ENCODE measurements around the gene VTI1A. TPM values are rescaled to one million over a fixed set of nuclear protein-coding genes. Genes with fewer than 3 reads are reported as not detected.

VTI1A gene
- total RNA-seq, 4 donors from 2014 or later = 43.5 to 80.4 (median 62.3) TPM

- DNase-seq (ENCODE audit: low spot score) (no peak), ATAC-seq (ENCODE audit: low FRiP score) (no peak)
- no peak for TF ChIP-seq CTCF (IDR thresholded peaks at IDR 0.05)
Measured at GRCh38 chr10:112708461-112708860, 261.4 kb downstream of the VTI1A start.

GRCh38 chr10:112710528-112710927, 263.5 kb downstream of the VTI1A start:
- DNase-seq (ENCODE audit: low spot score) = no peak
- ATAC-seq (ENCODE audit: low FRiP score) = no peak
- TF ChIP-seq CTCF (IDR thresholded peaks at IDR 0.05) = no peak

DNA sequence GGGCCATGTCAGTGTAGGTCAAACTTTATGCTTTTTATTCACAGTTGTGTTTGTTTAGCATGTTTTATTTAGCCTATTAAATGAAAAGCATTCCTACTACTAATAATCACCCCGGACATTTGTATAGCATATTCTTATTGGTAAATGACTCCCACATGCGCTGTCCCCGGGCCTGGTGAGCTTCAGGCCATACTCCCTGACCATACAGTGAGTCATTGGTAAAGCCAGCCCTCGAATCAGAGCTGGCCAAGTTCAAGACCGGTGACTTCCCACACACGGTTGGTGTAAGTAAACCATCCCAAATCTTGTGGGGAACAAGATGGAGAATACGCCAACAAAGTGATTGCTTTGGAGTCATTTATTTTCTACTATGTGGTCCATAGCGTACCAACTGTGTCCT, 264.4 kb downstream of the VTI1A start:
- ATAC-seq (ENCODE audit: low FRiP score) (no peak), DNase-seq (ENCODE audit: low spot score) (no peak)
- no peak for TF ChIP-seq CTCF (IDR thresholded peaks at IDR 0.05)

DNA sequence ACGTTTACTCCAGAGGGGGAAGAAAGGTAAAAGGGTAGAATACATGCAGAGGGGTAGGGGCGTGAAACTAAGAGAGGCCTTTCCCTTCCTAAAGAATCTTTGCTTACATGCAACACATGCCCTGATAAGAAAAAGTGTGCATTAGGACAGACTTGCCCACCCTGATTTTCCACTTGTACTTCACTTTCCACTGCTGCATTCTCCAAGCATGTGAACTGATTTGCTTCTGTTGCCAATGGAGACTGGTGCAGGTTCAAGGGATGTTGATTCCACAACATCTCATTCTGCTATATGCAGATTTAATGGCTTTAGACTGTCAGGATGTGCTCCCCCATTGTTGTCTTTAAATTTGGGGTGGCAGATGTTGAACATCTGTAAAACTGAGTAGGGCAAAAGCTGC, 265.5 kb downstream of the VTI1A start:
- ATAC-seq (ENCODE audit: low FRiP score) (no peak), DNase-seq (ENCODE audit: low spot score) (no peak)
- TF ChIP-seq CTCF (IDR thresholded peaks at IDR 0.05) = no peak

GRCh38 chr10:112713411-112713810, 266.4 kb downstream of the VTI1A start:
- no peak for TF ChIP-seq CTCF (IDR thresholded peaks at IDR 0.05)

DNA sequence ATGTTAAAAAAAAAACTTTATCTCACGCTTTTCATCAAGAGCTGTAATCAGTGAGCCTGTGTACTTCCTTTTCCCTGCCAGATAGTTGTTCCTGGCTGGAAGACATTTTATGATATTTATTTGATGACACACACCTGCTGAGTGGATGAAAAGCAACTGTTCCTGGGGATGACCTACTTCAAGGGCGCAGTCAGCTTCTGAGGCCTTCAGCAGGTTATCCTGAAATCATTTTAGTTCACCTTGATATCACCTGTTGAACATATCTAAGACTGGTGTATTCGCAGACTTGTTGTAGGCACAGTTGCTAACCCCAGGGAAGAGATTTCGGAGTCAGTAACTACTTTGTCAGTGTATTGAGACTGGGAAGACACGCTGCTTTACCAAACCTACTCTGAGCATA, 268.6 kb downstream of the VTI1A start:
- DNase-seq (ENCODE audit: low spot score) = no peak
- ATAC-seq (ENCODE audit: low FRiP score) = no peak
- TF ChIP-seq CTCF (IDR thresholded peaks at IDR 0.05) = no peak

More at GRCh38 chr10:112713411-112713810, 266.4 kb downstream of the VTI1A start:
- ATAC-seq (ENCODE audit: low FRiP score) = no peak
- DNase-seq (ENCODE audit: low spot score) = no peak

DNA sequence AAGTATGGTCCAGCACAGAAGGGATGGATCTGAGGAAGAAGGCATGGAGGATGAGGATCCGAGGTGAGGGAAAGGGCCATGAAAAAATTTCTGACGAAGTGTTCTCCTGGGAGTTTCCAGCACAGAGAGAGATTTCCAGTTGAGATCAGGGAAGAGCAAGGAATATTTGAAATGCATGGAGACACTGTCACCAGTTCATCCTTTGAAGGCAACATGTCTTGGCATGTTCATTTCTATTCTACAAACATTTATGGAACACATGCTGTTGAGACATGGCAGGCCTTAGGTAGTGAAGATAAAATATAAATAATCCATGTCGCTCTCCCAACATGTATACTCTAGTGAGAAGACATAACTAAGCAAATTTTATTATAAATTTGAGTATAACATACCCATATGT, 269.1 kb downstream of the VTI1A start:
- no peak for TF ChIP-seq CTCF (IDR thresholded peaks at IDR 0.05)
- no peak for ATAC-seq (ENCODE audit: low FRiP score)
- DNase-seq (ENCODE audit: low spot score) = no peak
